Transverse colon (tissue), 4 donors: ENCODE measurements around the gene CRISP3.

Experiments used
- EP300 ChIP-seq: sonication (generic); formaldehyde crosslinking; IDR thresholded peaks from one replicate; pipeline ENCODE4 v1.6.1; 2017; ENCODE audit warnings: antibody characterized with exemption, low read depth
- POLR2A ChIP-seq: fragments of 450-650 bp; IDR thresholded peaks from one replicate; pipeline ENCODE4 v1.6.1; 2016; ENCODE audit warnings: antibody characterized with exemption, mild to moderate bottlenecking, moderate library complexity
- POLR2AphosphoS5 ChIP-seq, 3 donors: sonication (generic); formaldehyde crosslinking; IDR thresholded peaks; one replicate each; pipeline ENCODE4 v1.6.1; 2016; ENCODE audit warnings: antibody characterized with exemption in 3 of 3
- TF ChIP-seq, protein P1 (sequence below), 5 experiments: fragments of 200-600 bp in 3 of 5; fragments of 450-650 bp in 2 of 5; sonication (generic) in 3 of 5; IDR thresholded peaks; 1 replicate in 2 of 5; 2 replicates in 3 of 5; pipeline ENCODE4 v1.5.1; 2016 to 2017; ENCODE audit warnings: antibody characterized with exemption in 5 of 5, inconsistent platforms in 3 of 5, mild to moderate bottlenecking in 2 of 5, moderate library complexity in 1 of 5

DNA sequence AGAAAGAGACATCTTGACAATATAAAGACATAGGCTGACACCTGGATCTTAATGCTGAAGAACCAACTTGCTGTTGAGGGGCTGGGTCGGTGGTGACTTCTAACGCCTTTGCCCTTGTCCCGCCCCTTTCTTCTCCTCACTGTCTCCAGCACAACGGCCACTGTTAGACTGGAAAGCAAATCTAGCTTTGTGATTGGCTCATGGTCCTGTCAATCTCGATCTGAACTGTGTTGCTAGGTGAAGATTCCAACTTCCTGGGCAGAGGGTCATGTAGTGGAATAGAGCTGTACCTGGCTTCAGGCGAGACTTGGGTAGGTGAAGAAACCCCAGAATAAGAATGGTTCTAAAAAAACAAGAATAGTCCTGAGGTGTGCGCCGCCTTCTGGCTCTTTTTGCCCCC is 43.0 kb upstream of the CRISP3 start, which contains the start of gene PGK2:
- TF ChIP-seq, protein P1, sequence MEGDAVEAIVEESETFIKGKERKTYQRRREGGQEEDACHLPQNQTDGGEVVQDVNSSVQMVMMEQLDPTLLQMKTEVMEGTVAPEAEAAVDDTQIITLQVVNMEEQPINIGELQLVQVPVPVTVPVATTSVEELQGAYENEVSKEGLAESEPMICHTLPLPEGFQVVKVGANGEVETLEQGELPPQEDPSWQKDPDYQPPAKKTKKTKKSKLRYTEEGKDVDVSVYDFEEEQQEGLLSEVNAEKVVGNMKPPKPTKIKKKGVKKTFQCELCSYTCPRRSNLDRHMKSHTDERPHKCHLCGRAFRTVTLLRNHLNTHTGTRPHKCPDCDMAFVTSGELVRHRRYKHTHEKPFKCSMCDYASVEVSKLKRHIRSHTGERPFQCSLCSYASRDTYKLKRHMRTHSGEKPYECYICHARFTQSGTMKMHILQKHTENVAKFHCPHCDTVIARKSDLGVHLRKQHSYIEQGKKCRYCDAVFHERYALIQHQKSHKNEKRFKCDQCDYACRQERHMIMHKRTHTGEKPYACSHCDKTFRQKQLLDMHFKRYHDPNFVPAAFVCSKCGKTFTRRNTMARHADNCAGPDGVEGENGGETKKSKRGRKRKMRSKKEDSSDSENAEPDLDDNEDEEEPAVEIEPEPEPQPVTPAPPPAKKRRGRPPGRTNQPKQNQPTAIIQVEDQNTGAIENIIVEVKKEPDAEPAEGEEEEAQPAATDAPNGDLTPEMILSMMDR (IDR thresholded peaks at IDR 0.05) = no peak
- TF ChIP-seq POLR2A = no peak
- TF ChIP-seq EP300 = no peak
- no peak for TF ChIP-seq POLR2AphosphoS5 (IDR thresholded peaks at IDR 0.05)
